GM10248 (cell line): Measurements from ENCODE around the gene DHRS13.
"Not testable (repeated sequence)": the region's sequence is repeated elsewhere in the genome, so short reads cannot be mapped to it uniquely, and the experiment has no call there.

ENCODE experiments used
- CTCF ChIA-PET: fragments of 300-600 bp; sonication (Branson Sonifier 250); formaldehyde crosslinking; extraction: SDS; loops from one replicate; lab custom pipeline; 2021; ENCODE audit warnings: antibody characterized with exemption; lab: Yijun Ruan, JAX
- POLR2A ChIA-PET: fragments of 350-650 bp; sonication (Branson Sonifier 250); formaldehyde crosslinking; extraction: SDS; loops from one replicate; lab custom pipeline; 2020; ENCODE audit warnings: antibody characterized with exemption; lab: Yijun Ruan, JAX
- DNase-seq: peaks from one replicate; pipeline ENCODE4 v3.0.0; 2012; ENCODE audit errors: extremely low spot score
- CTCF ChIP-seq: IDR thresholded peaks from 2 replicates; pipeline ENCODE4 v1.5.1; 2012; ENCODE audit warnings: mild to moderate bottlenecking, low read depth; ENCODE audit errors: extremely low read depth, missing control alignments, control extremely low read depth

The DHRS13 gene

DNA sequence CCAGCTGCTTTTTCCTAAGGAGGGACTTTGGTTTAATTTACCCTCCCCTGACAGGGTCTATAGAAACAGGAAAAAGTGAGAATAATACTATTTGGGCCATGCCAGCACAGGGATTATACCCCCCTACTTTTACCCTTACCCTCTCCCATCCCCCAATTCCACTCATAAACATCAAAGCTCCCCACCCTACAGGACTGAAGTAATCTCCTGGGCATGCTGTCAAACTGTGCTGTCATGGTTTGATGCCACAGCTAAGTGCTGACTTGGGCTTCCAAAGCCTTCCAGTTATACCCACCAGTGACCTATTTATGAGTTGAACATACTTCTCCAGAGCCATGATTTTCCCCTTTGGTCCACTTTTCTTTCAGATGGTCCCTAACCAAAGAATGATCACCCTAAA is 35.7 kb upstream of the DHRS13 start:
- POLR2A ChIA-PET: no interaction called here
- no peak for TF ChIP-seq CTCF
- CTCF ChIA-PET: interaction anchor here (0.9 to 4.6 kb wide), 7 partner anchors 9 to 177 kb away, joined by 3 to 25 read pairs (median 6); partner anchors contain the start of gene DHRS13
- DNase-seq: no peak

- ChIA-PET CTCF (interaction anchor here (1.1 to 4.6 kb wide), 14 partner anchors 8 to 292 kb away, joined by 3 to 25 read pairs (median 4); partner anchors contain the start of genes BLTP2 and DHRS13), POLR2A (interaction anchor here (0.5 to 0.6 kb wide), 2 partner anchors 99 to 136 kb away, joined by 5 to 9 read pairs; no protein-coding TSS in a partner anchor)
- no peak for DNase-seq
- no peak for TF ChIP-seq CTCF
Observed at GRCh38 chr17:28937044-28937729, 34.3 kb upstream of the DHRS13 start.

DNA sequence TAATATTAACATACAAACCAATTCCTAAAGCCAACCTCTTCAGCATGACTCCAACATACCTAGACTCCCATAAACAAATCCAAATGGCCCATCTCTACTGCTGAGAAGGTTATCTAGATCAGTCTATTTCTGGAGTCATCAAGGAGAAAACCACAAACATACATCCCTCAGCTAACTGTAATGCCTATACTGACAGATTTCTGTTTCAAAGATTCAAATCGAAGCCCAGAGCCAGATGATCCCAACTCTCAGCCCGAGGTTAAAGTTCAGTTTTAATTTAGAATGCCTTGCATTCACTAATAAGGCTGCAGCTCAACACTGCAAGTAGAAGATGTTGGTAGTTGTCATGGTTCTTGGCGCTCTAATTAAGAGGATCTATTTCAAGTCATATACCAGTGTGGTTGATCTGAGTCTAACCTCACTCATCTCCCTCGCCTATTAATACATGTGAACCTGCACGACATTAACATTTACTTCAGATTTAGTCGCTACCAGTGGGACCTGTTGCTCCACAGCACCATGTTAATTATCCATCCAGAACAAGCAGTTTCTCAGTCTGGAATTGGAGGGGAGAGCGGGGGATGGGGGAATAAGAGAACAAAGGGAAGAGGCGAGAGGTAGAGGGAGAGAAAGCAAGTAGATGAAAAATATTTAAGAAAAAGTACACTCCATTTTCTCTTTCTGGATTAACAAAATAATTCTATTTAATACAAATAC is 33.0 kb upstream of the DHRS13 start:
- POLR2A ChIA-PET: no interaction called here
- no peak for TF ChIP-seq CTCF
- no peak for DNase-seq
- CTCF ChIA-PET: interaction anchor here (1.0 to 4.6 kb wide), 8 partner anchors 10 to 291 kb away, joined by 3 to 25 read pairs (median 4); partner anchors contain the start of genes BLTP2 and DHRS13

DNA sequence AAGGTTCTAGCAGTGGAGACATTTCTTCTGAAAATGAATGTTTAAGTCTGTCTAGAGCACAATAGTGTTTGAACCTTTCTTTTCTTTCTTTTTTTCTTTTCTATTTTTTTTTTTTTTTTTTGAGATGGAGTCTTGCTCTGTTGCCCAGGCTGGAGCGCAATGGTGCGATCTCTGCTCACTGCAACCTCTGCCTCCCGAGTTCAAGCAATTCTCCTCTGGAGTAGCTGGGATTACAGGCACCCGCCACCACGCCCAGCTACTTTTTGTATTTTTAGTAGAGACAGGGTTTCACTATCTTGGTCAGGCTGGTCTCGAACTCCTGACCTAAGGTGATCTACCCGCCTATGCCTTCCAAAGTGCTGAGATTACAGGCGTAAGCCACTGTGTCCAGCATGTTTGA is 31.6 kb upstream of the DHRS13 start:
- DNase-seq, POLR2A ChIA-PET: not testable (repeated sequence)
- CTCF ChIA-PET: interaction anchor here (0.8 to 2.6 kb wide), 8 partner anchors 8 to 184 kb away, joined by 3 to 11 read pairs (median 4); partner anchors contain the start of gene DHRS13

- TF ChIP-seq CTCF: no peak
- ChIA-PET CTCF (interaction anchor here (0.8 to 6.0 kb wide), 6 partner anchors 8 to 24 kb away, joined by 3 to 49 read pairs (median 6); partner anchors contain the start of gene DHRS13), POLR2A (no interaction called here)
- no peak for DNase-seq
Observed at GRCh38 chr17:28929787-28930186, 26.9 kb upstream of the DHRS13 start.

- CTCF ChIA-PET: interaction anchor here (0.8 to 6.0 kb wide), 9 partner anchors 9 to 201 kb away, joined by 3 to 49 read pairs (median 7); partner anchors contain the start of gene DHRS13
- POLR2A ChIA-PET: no interaction called here
Observed at GRCh38 chr17:28928061-28928460, 25.2 kb upstream of the DHRS13 start.

More at GRCh38 chr17:28928061-28928460, 25.2 kb upstream of the DHRS13 start:
- DNase-seq: no peak
- no peak for TF ChIP-seq CTCF
